ENCODE measurements around the gene ARID1B.

- TF ChIP-seq CTCF (IDR thresholded peaks at IDR 0.05; ENCODE audit: low read length) (no peak), EZH2phosphoT487 (IDR thresholded peaks at IDR 0.05; ENCODE audit: low read length) (no peak), EZH2 (optimal IDR thresholded peaks at IDR 0.05; ENCODE audit: low read depth, low read length) (no peak)
Observed at GRCh38 chr6:157200611-157201010, 423.4 kb downstream of the ARID1B start.

Measured in MM.1S (cell line).